GM12878 (cell line): ENCODE results near the gene FABP1. TPM values are rescaled to one million over a fixed set of nuclear protein-coding genes. Genes with fewer than 3 reads are reported as not detected.

Experiments used
- ATAC-seq: fragments of 200-7000 bp; cut with Tn5 transposase; 3 replicates; pipeline ENCODE4 v1.9.1; 2020; ENCODE audit warnings: mild to moderate bottlenecking, moderate library complexity
- BruUV-seq: library from RNA; stranded (reverse); fragments of 400-500 nt; replicated peaks from 2 replicates; lab custom pipeline; 2021; lab: Mats Ljungman, UMichigan
- CTCF ChIA-PET: fragments of 300-600 bp; sonication (Branson Sonifier 250); formaldehyde crosslinking; extraction: SDS; loops from one replicate; lab custom pipeline; 2021; ENCODE audit warnings: inconsistent platforms; lab: Yijun Ruan, JAX
- POLR2A ChIA-PET: fragments of 350-600 bp; formaldehyde crosslinking; extraction: SDS; loops from one replicate; lab custom pipeline; 2021; ENCODE audit warnings: inconsistent platforms; lab: Charles Lee
- RAD21 ChIA-PET: fragments of 300-600 bp; sonication (Branson Sonifier 250); formaldehyde crosslinking; loops from one replicate; lab custom pipeline; 2023; ENCODE audit warnings: antibody characterized with exemption; ENCODE audit not compliant: unreplicated experiment; lab: Charles Lee
- SMC1A ChIA-PET: fragments of 300-600 bp; sonication (Branson Sonifier 250); formaldehyde crosslinking; loops from one replicate; lab custom pipeline; 2023; ENCODE audit not compliant: unreplicated experiment, uncharacterized antibody; lab: Charles Lee
- DNase-seq: peaks from one replicate; pipeline ENCODE4 v3.0.0-alpha.2; 2011; ENCODE audit warnings: low read depth, low spot score
- FAIRE-seq: peaks from 3 replicates; lab custom pipeline; 2011; peaks lifted over from hg19 to GRCh38; lab: Jason Lieb, UNC
- H2AFZ ChIP-seq: 2 replicates; pipeline ENCODE4 v1.6.0; 2011; ENCODE audit warnings: low read depth, low read length, control low read depth; ENCODE audit not compliant: control insufficient read depth
- H3K27ac ChIP-seq: 2 replicates; pipeline ENCODE4 v1.5.1; 2011; ENCODE audit warnings: control low read depth; ENCODE audit not compliant: control insufficient read depth, insufficient read depth
- H3K27me3 ChIP-seq, 2 experiments: replicated peaks in 1 of 2; 2 replicates each; pipeline versions ENCODE4 v1.6.0 to v1.6.1; 2011; ENCODE audit warnings: low read length in 1 of 2; ENCODE audit not compliant: control insufficient read depth in 2 of 2, insufficient read depth in 2 of 2
- H3K36me3 ChIP-seq, 2 experiments: 2 replicates each; pipeline ENCODE4 v1.5.1; 2011; ENCODE audit warnings: low read length in 1 of 2; ENCODE audit not compliant: control insufficient read depth in 2 of 2, insufficient read depth in 2 of 2
- H3K4me1 ChIP-seq: 2 replicates; pipeline ENCODE4 v1.6.1; 2011; ENCODE audit warnings: mild to moderate bottlenecking, low read length, moderate library complexity, mixed read lengths; ENCODE audit not compliant: control insufficient read depth, insufficient read depth
- H3K4me2 ChIP-seq: 2 replicates; pipeline ENCODE4 v1.6.0; 2011; ENCODE audit warnings: control low read depth; ENCODE audit not compliant: control insufficient read depth, insufficient read depth
- H3K4me3 ChIP-seq: fragments of 200-600 bp; sonication (generic); 2 replicates; pipeline ENCODE4 v1.5.1; 2016
- H3K79me2 ChIP-seq: 2 replicates; pipeline ENCODE4 v1.6.0; 2011; ENCODE audit warnings: low read length; ENCODE audit not compliant: control insufficient read depth, insufficient read depth
- H3K9ac ChIP-seq: 2 replicates; pipeline ENCODE4 v1.8.0; 2011; ENCODE audit warnings: low read length, control low read depth, mixed read lengths; ENCODE audit not compliant: control insufficient read depth, insufficient read depth
- H3K9me3 ChIP-seq: replicated peaks from 3 replicates; pipeline ENCODE4 v1.5.1; 2011; ENCODE audit warnings: mild to moderate bottlenecking, low read length; ENCODE audit not compliant: control insufficient read depth, insufficient read depth
- H4K20me1 ChIP-seq: 2 replicates; pipeline ENCODE4 v1.6.0; 2011; ENCODE audit not compliant: control insufficient read depth, insufficient read depth
- RAD21 ChIP-seq: IDR thresholded peaks from 2 replicates; pipeline ENCODE4 v1.6.1; 2011; ENCODE audit warnings: mild to moderate bottlenecking, low read depth, low read length, moderate library complexity; ENCODE audit not compliant: insufficient read depth
- SMC3 ChIP-seq: IDR thresholded peaks from 2 replicates; pipeline ENCODE4 v1.6.1; 2011; ENCODE audit warnings: low read length, improper control_type of control experiment, borderline replicate concordance
- TCF12 ChIP-seq: IDR thresholded peaks from 2 replicates; pipeline ENCODE4 v1.6.1; 2011; ENCODE audit warnings: low read depth, mild to moderate bottlenecking, low read length
- WGBS: methylation state at CpG from one replicate; pipeline ENCODE4 v1.1.6; 2016; ENCODE audit warnings: low lambda C conversion rate; ENCODE audit not compliant: insufficient replicate concordance, insufficient coverage; ENCODE audit errors: missing lambda C conversion rate; 5-methylcytosine and 5-hydroxymethylcytosine counted together
- in situ Hi-C: fragments of 300-500 bp; cut with MboI; formaldehyde crosslinking; loops from 9 replicates; pipeline ENCODE4 v1.14.3; 2018; ENCODE audit warnings: mixed read lengths
- intact Hi-C: fragments of 100-400 bp; cut with micrococcal nuclease; formaldehyde crosslinking; loops from one replicate; pipeline ENCODE4 v1.14.2; 2022; ENCODE audit not compliant: unreplicated experiment
- polyA plus RNA-seq, 11 experiments: library from polyadenylated mRNA; depleted of rRNA in 4 of 11; unstranded in 6 of 11; stranded (reverse) in 5 of 11; fragments of >200 nt; fragmentation: Nextera tagmentation in 4 of 11; fragmentation: Illumina TruSeq in 1 of 11; extraction: Ambion mirVana in 4 of 11; extraction: Trizol in 1 of 11; gene quantifications; 1 replicate in 1 of 11; 2 replicates in 10 of 11; pipeline versions ENCODE4 v1.2.1 to v1.2.3, GENCODE V29; 2011 to 2016; ENCODE audit warnings: inconsistent platforms in 2 of 11, missing spikeins in 2 of 11, low read depth in 1 of 11
- total RNA-seq, 4 experiments: library from RNA; depleted of rRNA in 3 of 4; stranded (reverse); fragments of >200 nt in 3 of 4; fragmentation: Illumina TruSeq in 1 of 4; extraction: Trizol in 1 of 4; gene quantifications; 2 replicates each; pipeline versions ENCODE4 v1.2.1 to v1.2.3, GENCODE V29; 2013 to 2021
- TF ChIP-seq, protein P1 (sequence below): fragments of 450-650 bp; IDR thresholded peaks from 2 replicates; pipeline ENCODE4 v1.6.1; 2018; ENCODE audit warnings: borderline replicate concordance, mild to moderate bottlenecking; ENCODE audit not compliant: partially characterized antibody
- TF ChIP-seq, protein P2 (sequence below), 3 experiments: IDR thresholded peaks in 2 of 3; conservative IDR thresholded peaks in 1 of 3; 2 replicates each; pipeline ENCODE4 v1.5.1; 2011; ENCODE audit warnings: low read depth in 3 of 3, low read length in 3 of 3, mild to moderate bottlenecking in 3 of 3, control low read depth in 2 of 3, moderate library complexity in 2 of 3, inconsistent platforms in 1 of 3, mixed read lengths in 1 of 3; ENCODE audit not compliant: control insufficient read depth in 2 of 3, insufficient read depth in 1 of 3; ENCODE audit errors: extremely low read depth in 1 of 3

FABP1 gene
- total and polyA plus RNA-seq, 10 of the 15 experiments (the other 5 are each of a cell fraction or from before 2014, with no cell fraction given): not detected

DNA sequence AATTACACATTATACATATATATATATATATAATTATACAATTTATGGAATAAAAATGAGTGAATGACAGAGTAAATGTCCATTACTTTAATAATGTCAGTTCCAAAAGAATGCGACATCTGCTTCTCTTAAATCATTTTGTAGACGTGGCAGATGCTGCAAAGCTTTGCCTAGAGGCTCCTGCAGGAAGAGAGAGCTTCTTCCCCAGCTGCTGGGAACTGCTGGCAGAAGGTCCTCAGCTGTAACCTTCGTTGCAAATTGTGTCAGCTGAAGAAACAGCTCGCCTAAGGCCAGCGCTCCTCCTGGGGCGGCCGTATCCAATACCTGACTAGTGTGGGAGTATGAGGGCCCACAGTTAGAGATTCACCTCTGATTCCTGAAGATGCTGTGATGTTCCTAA is 32.7 kb upstream of the FABP1 start (continued):
- TF ChIP-seq, protein P1, sequence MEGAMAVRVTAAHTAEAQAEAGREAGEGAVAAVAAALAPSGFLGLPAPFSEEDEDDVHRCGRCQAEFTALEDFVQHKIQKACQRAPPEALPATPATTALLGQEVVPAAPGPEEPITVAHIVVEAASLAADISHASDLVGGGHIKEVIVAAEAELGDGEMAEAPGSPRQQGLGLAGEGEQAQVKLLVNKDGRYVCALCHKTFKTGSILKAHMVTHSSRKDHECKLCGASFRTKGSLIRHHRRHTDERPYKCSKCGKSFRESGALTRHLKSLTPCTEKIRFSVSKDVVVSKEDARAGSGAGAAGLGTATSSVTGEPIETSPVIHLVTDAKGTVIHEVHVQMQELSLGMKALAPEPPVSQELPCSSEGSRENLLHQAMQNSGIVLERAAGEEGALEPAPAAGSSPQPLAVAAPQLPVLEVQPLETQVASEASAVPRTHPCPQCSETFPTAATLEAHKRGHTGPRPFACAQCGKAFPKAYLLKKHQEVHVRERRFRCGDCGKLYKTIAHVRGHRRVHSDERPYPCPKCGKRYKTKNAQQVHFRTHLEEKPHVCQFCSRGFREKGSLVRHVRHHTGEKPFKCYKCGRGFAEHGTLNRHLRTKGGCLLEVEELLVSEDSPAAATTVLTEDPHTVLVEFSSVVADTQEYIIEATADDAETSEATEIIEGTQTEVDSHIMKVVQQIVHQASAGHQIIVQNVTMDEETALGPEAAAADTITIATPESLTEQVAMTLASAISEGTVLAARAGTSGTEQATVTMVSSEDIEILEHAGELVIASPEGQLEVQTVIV: no peak

DNA sequence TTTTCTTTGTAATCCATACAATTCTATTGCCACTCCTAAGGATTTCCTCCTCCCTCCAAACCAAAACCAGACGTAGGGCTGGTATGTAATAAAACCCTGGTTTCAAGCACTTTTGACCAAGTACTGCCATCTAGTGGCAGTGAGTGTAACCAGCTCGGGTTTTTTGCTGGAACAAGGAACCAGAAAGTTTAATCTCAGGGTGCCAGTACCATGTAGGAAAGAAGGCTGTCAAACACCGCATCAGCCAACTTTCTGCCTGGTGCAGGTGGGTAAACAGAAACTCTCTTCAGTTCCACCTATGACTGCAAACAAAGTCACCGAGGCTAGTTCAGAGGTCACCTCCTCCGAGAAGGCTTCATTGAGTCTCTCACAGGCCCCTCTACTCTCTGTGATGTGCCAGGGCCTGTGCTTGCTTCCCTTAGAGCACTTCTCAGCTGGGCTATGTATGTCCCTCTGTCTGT is 32.1 kb upstream of the FABP1 start:
- Histone ChIP-seq H3K4me1 (no peaks in the 10 kb centered on the region), H3K4me3 (no peak overlapping the region), H3K27ac (no peak overlapping the region), H2AFZ (no peak overlapping the region), H3K36me3 (no peaks in the 10 kb centered on the region), H4K20me1 (no peaks in the 10 kb centered on the region), H3K9me3 (no peaks in the 10 kb centered on the region), H3K4me2 (no peak overlapping the region), H3K27me3 (no peaks in the 10 kb centered on the region), H3K9ac (no peak overlapping the region), H3K79me2 (no peaks in the 10 kb centered on the region)
- no TSS peak for BruUV-seq
- ATAC-seq: peak; percentile 79
- RAD21 ChIA-PET: interaction anchor here (0.8 to 3.2 kb wide), 3 partner anchors 8 to 100 kb away, joined by 3 to 52 read pairs (median 7); no protein-coding TSS in a partner anchor
- SMC1A ChIA-PET: interaction anchor here (0.6 to 2.7 kb wide), 3 partner anchors 63 to 100 kb away, joined by 3 to 29 read pairs (median 4); no protein-coding TSS in a partner anchor
- TF ChIP-seq, protein P2, sequence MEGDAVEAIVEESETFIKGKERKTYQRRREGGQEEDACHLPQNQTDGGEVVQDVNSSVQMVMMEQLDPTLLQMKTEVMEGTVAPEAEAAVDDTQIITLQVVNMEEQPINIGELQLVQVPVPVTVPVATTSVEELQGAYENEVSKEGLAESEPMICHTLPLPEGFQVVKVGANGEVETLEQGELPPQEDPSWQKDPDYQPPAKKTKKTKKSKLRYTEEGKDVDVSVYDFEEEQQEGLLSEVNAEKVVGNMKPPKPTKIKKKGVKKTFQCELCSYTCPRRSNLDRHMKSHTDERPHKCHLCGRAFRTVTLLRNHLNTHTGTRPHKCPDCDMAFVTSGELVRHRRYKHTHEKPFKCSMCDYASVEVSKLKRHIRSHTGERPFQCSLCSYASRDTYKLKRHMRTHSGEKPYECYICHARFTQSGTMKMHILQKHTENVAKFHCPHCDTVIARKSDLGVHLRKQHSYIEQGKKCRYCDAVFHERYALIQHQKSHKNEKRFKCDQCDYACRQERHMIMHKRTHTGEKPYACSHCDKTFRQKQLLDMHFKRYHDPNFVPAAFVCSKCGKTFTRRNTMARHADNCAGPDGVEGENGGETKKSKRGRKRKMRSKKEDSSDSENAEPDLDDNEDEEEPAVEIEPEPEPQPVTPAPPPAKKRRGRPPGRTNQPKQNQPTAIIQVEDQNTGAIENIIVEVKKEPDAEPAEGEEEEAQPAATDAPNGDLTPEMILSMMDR (IDR thresholded peaks at IDR 0.05 in 2 of 3, conservative IDR thresholded peaks at IDR 0.05 in 1 of 3; ENCODE audit: control insufficient read depth in 2 of 3, extremely low read depth in 1 of 3, insufficient read depth in 1 of 3, low read depth in 3 of 3, low read length in 3 of 3): peak; percentile 73 to 83 (median 75); a peak in 5 of 6 replicates
- peak; percentile 84 for TF ChIP-seq RAD21
- no peak for TF ChIP-seq TCF12
- peak; percentile 72 for TF ChIP-seq SMC3
- intact Hi-C loops (loop anchor here (1.0 kb wide), 1 partner anchor 100 kb away; no protein-coding TSS in a partner anchor), in situ Hi-C loops (loop anchor here (5.0 kb wide), 1 partner anchor 98 kb away; no protein-coding TSS in a partner anchor)
- peak; percentile 4 for DNase-seq
- POLR2A ChIA-PET: interaction anchor here (1.0 kb wide), 1 partner anchor 99 kb away, joined by 3 read pairs; no protein-coding TSS in a partner anchor
- 31% methylated on average over 5 of the region's 5 CpGs for WGBS
- peak; percentile 78 for FAIRE-seq
- CTCF ChIA-PET: interaction anchor here (0.7 to 5.5 kb wide), 10 partner anchors 10 to 167 kb away, joined by 3 to 163 read pairs (median 3); no protein-coding TSS in a partner anchor
